Esophagus muscularis mucosa (tissue), 4 donors: Measurements from ENCODE around the gene APLP2. TPM values are rescaled to one million over a fixed set of nuclear protein-coding genes. Genes with fewer than 3 reads are reported as not detected.
A peak's percentile ranks its signal among the peaks of the same experiment; 100 is the strongest.

Experiments
- DNase-seq: peaks from one replicate; pipeline ENCODE4 v3.0.0-alpha.2; 2017; ENCODE audit errors: extremely low spot score
- H3K27ac ChIP-seq, 4 donors: fragments of 200-600 bp; sonication (generic); replicated peaks in 1 of 4; 1 replicate in 3 of 4; 2 replicates in 1 of 4; pipeline ENCODE4 v1.5.1; 2016 to 2019; ENCODE audit warnings: mild to moderate bottlenecking in 1 of 4
- H3K27me3 ChIP-seq, 4 donors: fragments of 200-600 bp; sonication (generic); one replicate each; pipeline versions ENCODE4 v1.5.1 to v1.6.0; 2016 to 2019
- H3K36me3 ChIP-seq, 4 donors: fragments of 200-600 bp; sonication (generic); one replicate each; pipeline ENCODE4 v1.5.1; 2016 to 2019
- H3K4me1 ChIP-seq, 4 donors: fragments of 200-600 bp; sonication (generic); one replicate each; pipeline ENCODE4 v1.5.1; 2016 to 2019
- H3K4me3 ChIP-seq, 4 donors: fragments of 200-600 bp; sonication (generic); 1 replicate in 2 of 4; 2 replicates in 2 of 4; pipeline ENCODE4 v1.5.1; 2016 to 2019; ENCODE audit warnings: mild to moderate bottlenecking in 4 of 4, moderate library complexity in 1 of 4
- H3K9me3 ChIP-seq, 4 donors: fragments of 200-600 bp; sonication (generic); 1 replicate in 3 of 4; 2 replicates in 1 of 4; pipeline ENCODE4 v1.5.1; 2016 to 2019
- EP300 ChIP-seq: sonication (generic); formaldehyde crosslinking; IDR thresholded peaks from one replicate; pipeline ENCODE4 v1.6.1; 2017; ENCODE audit warnings: antibody characterized with exemption
- POLR2A ChIP-seq: fragments of 450-650 bp; IDR thresholded peaks from one replicate; pipeline ENCODE4 v1.6.1; 2017; ENCODE audit warnings: antibody characterized with exemption, moderate library complexity, mild to moderate bottlenecking, low read depth
- POLR2AphosphoS5 ChIP-seq, 2 donors: sonication (generic); formaldehyde crosslinking; IDR thresholded peaks; one replicate each; pipeline ENCODE4 v1.6.1; 2017; ENCODE audit warnings: antibody characterized with exemption in 2 of 2
- WGBS: methylation state at CpG from one replicate; pipeline ENCODE4 v1.1.5; 2018; 5-methylcytosine and 5-hydroxymethylcytosine counted together
- intact Hi-C: fragments of 100-400 bp; cut with DNase I; formaldehyde crosslinking; loops from one replicate; pipeline ENCODE4 v1.15.1; 2023
- total RNA-seq, 4 donors: library from RNA; depleted of rRNA; stranded (reverse); fragments of >200 nt; gene quantifications; one replicate each; pipeline versions ENCODE4 v1.1.0 to v1.2.1, GENCODE V29; 2016
- TF ChIP-seq, protein P1 (sequence below), 3 experiments: fragments of 200-600 bp in 2 of 3; fragments of 450-650 bp in 1 of 3; sonication (generic) in 2 of 3; IDR thresholded peaks; one replicate each; pipeline ENCODE4 v1.5.1; 2017 to 2019; ENCODE audit warnings: antibody characterized with exemption in 3 of 3, mild to moderate bottlenecking in 2 of 3, moderate library complexity in 1 of 3

APLP2 gene
- total RNA-seq, 4 donors from 2014 or later, result 311 to 479 (median 410) TPM

- H3K9me3 ChIP-seq, result no peaks in the 10 kb centered on the region
- DNase-seq, result no peak
- WGBS, result 78% methylated on average over 1 of the region's 1 CpG
- no peak for TF ChIP-seq POLR2AphosphoS5 (IDR thresholded peaks at IDR 0.05)
- TF ChIP-seq POLR2A, result no peak
- TF ChIP-seq, protein P1, sequence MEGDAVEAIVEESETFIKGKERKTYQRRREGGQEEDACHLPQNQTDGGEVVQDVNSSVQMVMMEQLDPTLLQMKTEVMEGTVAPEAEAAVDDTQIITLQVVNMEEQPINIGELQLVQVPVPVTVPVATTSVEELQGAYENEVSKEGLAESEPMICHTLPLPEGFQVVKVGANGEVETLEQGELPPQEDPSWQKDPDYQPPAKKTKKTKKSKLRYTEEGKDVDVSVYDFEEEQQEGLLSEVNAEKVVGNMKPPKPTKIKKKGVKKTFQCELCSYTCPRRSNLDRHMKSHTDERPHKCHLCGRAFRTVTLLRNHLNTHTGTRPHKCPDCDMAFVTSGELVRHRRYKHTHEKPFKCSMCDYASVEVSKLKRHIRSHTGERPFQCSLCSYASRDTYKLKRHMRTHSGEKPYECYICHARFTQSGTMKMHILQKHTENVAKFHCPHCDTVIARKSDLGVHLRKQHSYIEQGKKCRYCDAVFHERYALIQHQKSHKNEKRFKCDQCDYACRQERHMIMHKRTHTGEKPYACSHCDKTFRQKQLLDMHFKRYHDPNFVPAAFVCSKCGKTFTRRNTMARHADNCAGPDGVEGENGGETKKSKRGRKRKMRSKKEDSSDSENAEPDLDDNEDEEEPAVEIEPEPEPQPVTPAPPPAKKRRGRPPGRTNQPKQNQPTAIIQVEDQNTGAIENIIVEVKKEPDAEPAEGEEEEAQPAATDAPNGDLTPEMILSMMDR (IDR thresholded peaks at IDR 0.05), result no peak
- TF ChIP-seq EP300, result no peak
- peak overlapping the region; percentile 2 to 58 (median 57) for H3K27ac ChIP-seq
- H3K36me3 ChIP-seq, result no peaks in the 10 kb centered on the region
- H3K27me3 ChIP-seq, result no peaks in the 10 kb centered on the region
- intact Hi-C loops, result no loop called here
- peaks cover 0 to 21% (median 18%) of the 10 kb centered on the region in 4 donors for H3K4me1 ChIP-seq
- no peak overlapping the region for H3K4me3 ChIP-seq
These were observed 20.3 kb upstream of the APLP2 start for GRCh38 chr11:130049328-130049771.

DNA sequence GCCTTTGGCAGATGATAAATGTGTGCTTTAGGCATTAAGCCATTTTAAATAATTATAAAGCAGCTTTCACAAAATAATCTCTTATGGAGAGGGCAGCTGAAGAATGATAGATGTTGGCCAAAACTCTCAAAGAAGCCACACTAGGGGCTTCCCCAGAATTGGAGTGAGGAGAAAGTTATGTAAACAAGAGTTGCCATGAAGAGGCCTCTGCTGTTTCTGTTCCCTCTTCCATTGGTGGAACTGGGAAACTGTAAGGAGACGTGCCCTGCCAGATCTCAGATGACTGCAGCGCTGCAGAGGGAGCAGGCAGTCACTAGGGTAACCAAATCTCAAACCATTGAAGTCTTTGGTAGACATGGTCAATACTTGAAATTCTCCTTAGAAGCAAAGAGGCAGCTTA, 19.4 kb upstream of the APLP2 start:
- Histone ChIP-seq H3K27me3 (no peaks in the 10 kb centered on the region), H3K36me3 (no peaks in the 10 kb centered on the region), H3K27ac (peak overlapping the region; percentile 2 to 58 (median 57)), H3K4me3 (no peak overlapping the region), H3K4me1 (peaks cover 0 to 29% (median 23%) of the 10 kb centered on the region in 4 donors), H3K9me3 (no peaks in the 10 kb centered on the region)
- DNase-seq, result no peak
- peak in 1 of 2 donors; percentile 17 for TF ChIP-seq POLR2AphosphoS5 (IDR thresholded peaks at IDR 0.05)
- no peak for TF ChIP-seq POLR2A
- WGBS, result 24% methylated on average over 2 of the region's 2 CpGs
- intact Hi-C loops, result no loop called here

DNA sequence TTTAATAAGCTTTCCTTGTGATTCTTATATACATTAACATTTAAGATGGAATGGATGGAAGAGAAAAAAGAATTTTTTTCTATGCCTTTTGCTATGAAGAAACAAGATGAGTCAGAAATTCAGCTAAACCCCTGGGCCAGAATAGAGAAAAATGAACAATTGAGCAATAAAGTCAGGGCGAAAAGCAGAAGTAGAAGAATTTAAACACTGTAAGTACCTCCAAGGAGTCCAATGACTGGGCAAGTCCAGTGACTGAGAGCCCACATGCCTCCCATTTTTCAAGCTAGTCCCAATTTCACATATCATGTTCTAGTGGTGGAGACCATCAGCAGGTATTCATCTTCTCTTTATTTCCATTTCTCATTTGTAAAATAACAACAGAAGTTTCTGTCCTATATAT, 18.6 kb upstream of the APLP2 start:
- Histone ChIP-seq H3K27me3 (no peaks in the 10 kb centered on the region), H3K27ac (peak overlapping the region in 3 of 4 donors; percentile 57 to 58 (median 57))
- WGBS, result 60% methylated on average over 1 of the region's 1 CpG

DNA sequence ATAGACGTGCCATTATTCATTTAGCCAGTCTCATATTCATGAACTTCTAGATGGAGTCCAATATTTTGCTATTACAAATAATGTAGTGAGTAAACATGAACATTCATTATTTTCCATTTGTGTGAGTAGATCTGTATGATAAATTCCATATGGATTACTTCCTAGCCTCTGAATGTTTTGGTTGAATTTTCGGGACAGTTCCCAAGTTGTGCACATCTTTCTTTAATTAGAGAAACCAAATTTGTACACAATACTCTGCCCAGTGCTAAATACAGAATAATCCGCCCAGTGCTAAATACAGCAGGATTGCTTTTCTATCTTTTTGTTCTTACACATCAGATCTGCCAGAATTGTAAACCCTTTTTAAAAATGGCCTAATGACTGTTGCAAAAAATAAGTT, 17.1 kb upstream of the APLP2 start:
- 69% methylated on average over 3 of the region's 3 CpGs for WGBS
- H3K27ac ChIP-seq, result no peak overlapping the region

More for the DNA sequence above, 18.6 kb upstream of the APLP2 start:
- Histone ChIP-seq H3K4me3 (no peak overlapping the region), H3K36me3 (no peaks in the 10 kb centered on the region), H3K4me1 (peaks cover 0 to 37% (median 29%) of the 10 kb centered on the region in 4 donors), H3K9me3 (no peaks in the 10 kb centered on the region)
- DNase-seq, result no peak
- no peak for TF ChIP-seq POLR2A
- no peak for TF ChIP-seq EP300
- TF ChIP-seq, protein P1 (IDR thresholded peaks at IDR 0.05), result no peak
- TF ChIP-seq POLR2AphosphoS5 (IDR thresholded peaks at IDR 0.05), result no peak
- intact Hi-C loops, result no loop called here

GRCh38 chr11:130054966-130055365, 14.7 kb upstream of the APLP2 start:
- H3K4me1 ChIP-seq, result peaks cover 0 to 31% (median 22%) of the 10 kb centered on the region in 4 donors
- H3K4me3 ChIP-seq, result no peak overlapping the region
- no peaks in the 10 kb centered on the region for H3K27me3 ChIP-seq
- no peak for TF ChIP-seq POLR2AphosphoS5 (IDR thresholded peaks at IDR 0.05)
- TF ChIP-seq POLR2A, result no peak
- WGBS, result 50% methylated on average over 2 of the region's 2 CpGs
- intact Hi-C loops, result no loop called here
- no peak for DNase-seq
- no peaks in the 10 kb centered on the region for H3K36me3 ChIP-seq
- H3K27ac ChIP-seq, result peak overlapping the region in 1 of 4 donors; percentile 42
- H3K9me3 ChIP-seq, result no peaks in the 10 kb centered on the region

More for the DNA sequence above, 17.1 kb upstream of the APLP2 start:
- TF ChIP-seq POLR2AphosphoS5 (IDR thresholded peaks at IDR 0.05), result no peak
- TF ChIP-seq EP300, result no peak
- TF ChIP-seq POLR2A, result no peak
- TF ChIP-seq, protein P1 (IDR thresholded peaks at IDR 0.05), result no peak
- no peak for DNase-seq
- H3K9me3 ChIP-seq, result no peaks in the 10 kb centered on the region
- H3K27me3 ChIP-seq, result no peaks in the 10 kb centered on the region
- H3K4me3 ChIP-seq, result no peak overlapping the region
- peaks cover 0 to 39% (median 29%) of the 10 kb centered on the region in 4 donors for H3K4me1 ChIP-seq
- intact Hi-C loops, result no loop called here
- no peaks in the 10 kb centered on the region for H3K36me3 ChIP-seq

GRCh38 chr11:130055617-130056016, 14.1 kb upstream of the APLP2 start:
- 23% methylated on average over 5 of the region's 5 CpGs for whole genome bisulfite sequencing
- Histone ChIP-seq H3K9me3 (no peaks in the 10 kb centered on the region), H3K27ac (peak overlapping the region in 1 of 4 donors; percentile 42), H3K27me3 (no peaks in the 10 kb centered on the region), H3K4me3 (no peak overlapping the region), H3K4me1 (peaks cover 0 to 24% (median 16%) of the 10 kb centered on the region in 4 donors), H3K36me3 (no peaks in the 10 kb centered on the region)
- TF ChIP-seq POLR2AphosphoS5 (IDR thresholded peaks at IDR 0.05) (peak in 1 of 2 donors; percentile 13), EP300 (no peak)
- intact Hi-C loops, result no loop called here
- DNase-seq, result no peak
